ENCODE data around the gene IL25. TPM values are rescaled to one million over a fixed set of nuclear protein-coding genes. Genes with fewer than 3 reads are reported as not detected.
"Not testable (repeated sequence)": the region's sequence is repeated elsewhere in the genome, so short reads cannot be mapped to it uniquely, and the experiment has no call there.

The IL25 gene
- polyA plus RNA-seq, 1 donor (not counting 4 experiments of a cell fraction or from before 2014, with no cell fraction given), result not detected

DNA sequence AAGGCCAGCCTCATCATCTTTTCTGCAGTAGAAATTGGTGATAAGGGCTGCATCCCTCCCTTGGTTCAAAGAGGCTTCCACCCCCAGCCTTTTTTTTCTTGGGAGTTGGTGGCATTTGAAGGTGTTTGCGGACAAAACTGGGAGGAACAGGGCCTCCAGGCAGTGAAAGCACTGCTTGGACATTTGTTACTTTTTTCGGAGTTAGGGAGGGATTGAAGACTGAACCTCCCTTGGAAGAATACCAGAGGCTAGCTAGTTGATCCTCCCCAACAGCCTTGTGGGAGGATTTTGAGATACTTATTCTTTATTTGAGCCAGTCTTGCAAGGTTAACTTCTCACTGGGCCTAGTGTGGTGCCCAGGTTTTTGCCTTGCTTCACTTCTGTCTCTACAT, 48.2 kb upstream of the IL25 start:
- Histone ChIP-seq H3K9me3 (ENCODE audit: control insufficient read depth, low read depth, low read length) (no peaks in the 10 kb centered on the region), H3K27me3 (ENCODE audit: control insufficient read depth, extremely low read depth, insufficient read depth, low read length) (no peaks in the 10 kb centered on the region), H3K4me3 (ENCODE audit: control insufficient read depth in 2 of 3, extremely low read depth in 1 of 3, insufficient read depth in 2 of 3, low read depth in 1 of 3, low read length in 3 of 3) (no peak overlapping the region), H3K36me3 (ENCODE audit: control insufficient read depth in 2 of 2, extremely low read depth in 1 of 2, insufficient read depth in 2 of 2, low read length in 2 of 2) (peaks cover 17 to 18% of the 10 kb centered on the region in 2 experiments), H2AFZ (ENCODE audit: control insufficient read depth, low read length) (no peak overlapping the region), H3K4me1 (ENCODE audit: control insufficient read depth, extremely low read depth, insufficient read depth, low read length) (peaks cover 19% of the 10 kb centered on the region), H3K27ac (ENCODE audit: control insufficient read depth, insufficient read depth, low read length) (no peak overlapping the region), H3K9me1 (ENCODE audit: control insufficient read depth, extremely low read depth, insufficient read depth, low read length) (no peaks in the 10 kb centered on the region), H3K79me2 (ENCODE audit: control insufficient read depth, insufficient read depth, low read length) (peaks cover 23% of the 10 kb centered on the region), H3K4me2 (ENCODE audit: control insufficient read depth, extremely low read depth, insufficient read depth, low read depth, low read length) (no peak overlapping the region), H3K9ac (ENCODE audit: control insufficient read depth, extremely low read depth, insufficient read depth, low read length) (no peak overlapping the region), H4K20me1 (ENCODE audit: control insufficient read depth, extremely low read depth, insufficient read depth, low read length) (no peaks in the 10 kb centered on the region)
- FAIRE-seq, result no peak
- TF ChIP-seq, protein P1, sequence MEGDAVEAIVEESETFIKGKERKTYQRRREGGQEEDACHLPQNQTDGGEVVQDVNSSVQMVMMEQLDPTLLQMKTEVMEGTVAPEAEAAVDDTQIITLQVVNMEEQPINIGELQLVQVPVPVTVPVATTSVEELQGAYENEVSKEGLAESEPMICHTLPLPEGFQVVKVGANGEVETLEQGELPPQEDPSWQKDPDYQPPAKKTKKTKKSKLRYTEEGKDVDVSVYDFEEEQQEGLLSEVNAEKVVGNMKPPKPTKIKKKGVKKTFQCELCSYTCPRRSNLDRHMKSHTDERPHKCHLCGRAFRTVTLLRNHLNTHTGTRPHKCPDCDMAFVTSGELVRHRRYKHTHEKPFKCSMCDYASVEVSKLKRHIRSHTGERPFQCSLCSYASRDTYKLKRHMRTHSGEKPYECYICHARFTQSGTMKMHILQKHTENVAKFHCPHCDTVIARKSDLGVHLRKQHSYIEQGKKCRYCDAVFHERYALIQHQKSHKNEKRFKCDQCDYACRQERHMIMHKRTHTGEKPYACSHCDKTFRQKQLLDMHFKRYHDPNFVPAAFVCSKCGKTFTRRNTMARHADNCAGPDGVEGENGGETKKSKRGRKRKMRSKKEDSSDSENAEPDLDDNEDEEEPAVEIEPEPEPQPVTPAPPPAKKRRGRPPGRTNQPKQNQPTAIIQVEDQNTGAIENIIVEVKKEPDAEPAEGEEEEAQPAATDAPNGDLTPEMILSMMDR (optimal IDR thresholded peaks at IDR 0.05 in 1 of 3, IDR thresholded peaks at IDR 0.05 in 1 of 3, conservative IDR thresholded peaks at IDR 0.05 in 1 of 3; ENCODE audit: extremely low read depth in 1 of 3, insufficient read depth in 2 of 3, low read length in 3 of 3), result no peak
- TF ChIP-seq EZH2 (IDR thresholded peaks at IDR 0.05; ENCODE audit: low read length), result no peak
- no peak for DNase-seq (ENCODE audit: low read depth, low spot score)
- dilution Hi-C loops (cut with MboI; ENCODE audit: extremely low pct_ligation_motif_present, low sequenced_read_pairs), result no loop called here

DNA sequence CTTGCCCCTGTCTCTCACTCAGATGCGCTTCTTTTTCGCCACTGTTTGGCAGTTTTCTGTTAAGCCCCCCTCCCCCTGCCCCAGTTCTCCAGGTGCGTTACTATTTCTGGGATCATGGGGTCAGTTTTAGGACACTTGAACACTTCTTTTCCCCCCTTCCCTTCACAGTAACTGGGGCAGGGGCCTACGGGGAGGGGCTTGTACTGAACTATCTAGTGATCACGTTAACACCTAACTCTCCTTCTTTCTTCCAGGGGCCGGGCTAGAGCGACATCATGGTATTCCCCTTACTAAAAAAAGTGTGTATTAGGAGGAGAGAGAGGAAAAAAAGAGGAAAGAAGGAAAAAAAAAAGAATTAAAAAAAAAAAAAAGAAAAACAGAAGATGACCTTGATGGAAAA, 47.6 kb upstream of the IL25 start:
- H3K4me1 ChIP-seq (ENCODE audit: control insufficient read depth, extremely low read depth, insufficient read depth, low read length), result peaks cover 19% of the 10 kb centered on the region
- peaks cover 15 to 16% of the 10 kb centered on the region in 2 experiments for H3K36me3 ChIP-seq (ENCODE audit: control insufficient read depth in 2 of 2, extremely low read depth in 1 of 2, insufficient read depth in 2 of 2, low read length in 2 of 2)
- no peaks in the 10 kb centered on the region for H3K9me3 ChIP-seq (ENCODE audit: control insufficient read depth, low read depth, low read length)
- dilution Hi-C loops (cut with MboI; ENCODE audit: extremely low pct_ligation_motif_present, low sequenced_read_pairs), result no loop called here
- DNase-seq (ENCODE audit: low read depth, low spot score), result no peak
- no peak for FAIRE-seq
- no peak overlapping the region for H3K9ac ChIP-seq (ENCODE audit: control insufficient read depth, extremely low read depth, insufficient read depth, low read length)
- TF ChIP-seq, protein P1 (optimal IDR thresholded peaks at IDR 0.05 in 1 of 3, IDR thresholded peaks at IDR 0.05 in 1 of 3, conservative IDR thresholded peaks at IDR 0.05 in 1 of 3; ENCODE audit: extremely low read depth in 1 of 3, insufficient read depth in 2 of 3, low read length in 3 of 3), result no peak
- no peak for TF ChIP-seq EZH2 (IDR thresholded peaks at IDR 0.05; ENCODE audit: low read length)
- no peak overlapping the region for H2AFZ ChIP-seq (ENCODE audit: control insufficient read depth, low read length)
- H3K4me3 ChIP-seq (ENCODE audit: control insufficient read depth in 2 of 3, extremely low read depth in 1 of 3, insufficient read depth in 2 of 3, low read depth in 1 of 3, low read length in 3 of 3), result no peak overlapping the region
- peaks cover 23% of the 10 kb centered on the region for H3K79me2 ChIP-seq (ENCODE audit: control insufficient read depth, insufficient read depth, low read length)
- no peaks in the 10 kb centered on the region for H3K27me3 ChIP-seq (ENCODE audit: control insufficient read depth, extremely low read depth, insufficient read depth, low read length)
- H3K27ac ChIP-seq (ENCODE audit: control insufficient read depth, insufficient read depth, low read length), result no peak overlapping the region
- H3K9me1 ChIP-seq (ENCODE audit: control insufficient read depth, extremely low read depth, insufficient read depth, low read length), result no peaks in the 10 kb centered on the region
- no peak overlapping the region for H3K4me2 ChIP-seq (ENCODE audit: control insufficient read depth, extremely low read depth, insufficient read depth, low read depth, low read length)
- H4K20me1 ChIP-seq (ENCODE audit: control insufficient read depth, extremely low read depth, insufficient read depth, low read length), result no peaks in the 10 kb centered on the region

DNA sequence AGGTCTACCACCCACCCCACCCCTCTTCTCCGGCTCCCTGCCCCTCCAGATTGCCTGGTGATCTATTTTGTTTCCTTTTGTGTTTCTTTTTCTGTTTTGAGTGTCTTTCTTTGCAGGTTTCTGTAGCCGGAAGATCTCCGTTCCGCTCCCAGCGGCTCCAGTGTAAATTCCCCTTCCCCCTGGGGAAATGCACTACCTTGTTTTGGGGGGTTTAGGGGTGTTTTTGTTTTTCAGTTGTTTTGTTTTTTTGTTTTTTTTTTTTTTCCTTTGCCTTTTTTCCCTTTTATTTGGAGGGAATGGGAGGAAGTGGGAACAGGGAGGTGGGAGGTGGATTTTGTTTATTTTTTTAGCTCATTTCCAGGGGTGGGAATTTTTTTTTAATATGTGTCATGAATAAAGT, 46.9 kb upstream of the IL25 start:
- H3K4me2 ChIP-seq (ENCODE audit: control insufficient read depth, extremely low read depth, insufficient read depth, low read depth, low read length); H3K9me1 ChIP-seq (ENCODE audit: control insufficient read depth, extremely low read depth, insufficient read depth, low read length); H3K9me3 ChIP-seq (ENCODE audit: control insufficient read depth, low read depth, low read length); dilution Hi-C loops (cut with MboI; ENCODE audit: extremely low pct_ligation_motif_present, low sequenced_read_pairs); H3K27ac ChIP-seq (ENCODE audit: control insufficient read depth, insufficient read depth, low read length); FAIRE-seq; H3K27me3 ChIP-seq (ENCODE audit: control insufficient read depth, extremely low read depth, insufficient read depth, low read length); H2AFZ ChIP-seq (ENCODE audit: control insufficient read depth, low read length); H3K4me3 ChIP-seq (ENCODE audit: control insufficient read depth in 2 of 3, extremely low read depth in 1 of 3, insufficient read depth in 2 of 3, low read depth in 1 of 3, low read length in 3 of 3); H4K20me1 ChIP-seq (ENCODE audit: control insufficient read depth, extremely low read depth, insufficient read depth, low read length); DNase-seq (ENCODE audit: low read depth, low spot score); H3K9ac ChIP-seq (ENCODE audit: control insufficient read depth, extremely low read depth, insufficient read depth, low read length): not testable (repeated sequence)
- Histone ChIP-seq H3K36me3 (ENCODE audit: control insufficient read depth in 2 of 2, extremely low read depth in 1 of 2, insufficient read depth in 2 of 2, low read length in 2 of 2) (peaks cover 15% of the 10 kb centered on the region in 2 experiments), H3K79me2 (ENCODE audit: control insufficient read depth, insufficient read depth, low read length) (peaks cover 23% of the 10 kb centered on the region), H3K4me1 (ENCODE audit: control insufficient read depth, extremely low read depth, insufficient read depth, low read length) (peaks cover 13% of the 10 kb centered on the region)
